ENCODE measurements around the gene SCN2B. TPM values are rescaled to one million over a fixed set of nuclear protein-coding genes. Genes with fewer than 3 reads are reported as not detected.

Gene SCN2B
- total and polyA plus RNA-seq, 7 donors: 0.23 to 1.7 (median 0.95) TPM

DNA sequence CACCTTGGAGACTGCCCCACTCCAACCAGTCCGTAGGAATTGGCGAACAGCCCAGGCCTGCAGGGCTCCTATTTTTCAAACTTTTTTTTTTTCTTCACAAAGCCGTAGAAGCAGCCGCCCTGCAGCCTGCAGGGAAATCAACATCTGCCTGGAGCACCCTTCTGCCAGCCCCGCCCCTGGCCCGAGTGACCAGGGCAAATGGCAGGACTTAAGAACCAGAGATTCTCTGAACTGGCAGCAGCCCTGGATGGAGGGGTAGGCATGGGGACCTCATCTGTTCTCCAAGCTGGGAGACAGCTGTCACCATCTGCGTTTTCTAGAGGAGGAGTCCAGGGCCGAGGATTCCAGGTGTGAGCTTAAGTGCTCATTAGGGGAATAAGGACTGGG is 5.6 kb downstream of the SCN2B start:
- Histone ChIP-seq H3K27ac (no peak overlapping the region), H3K4me3 (no peak overlapping the region), H3K27me3 (peaks cover 0 to 12% (median 0%) of the 10 kb centered on the region in 3 donors), H3K9me3 (no peaks in the 10 kb centered on the region), H3K36me3 (no peaks in the 10 kb centered on the region), H3K4me1 (peaks cover 0 to 20% (median 13%) of the 10 kb centered on the region in 4 donors)
- TF ChIP-seq EP300 (IDR thresholded peaks at IDR 0.05) (no peak), POLR2A (IDR thresholded peaks at IDR 0.05) (no peak), POLR2AphosphoS5 (IDR thresholded peaks at IDR 0.05) (no peak)
- TF ChIP-seq, protein P1, sequence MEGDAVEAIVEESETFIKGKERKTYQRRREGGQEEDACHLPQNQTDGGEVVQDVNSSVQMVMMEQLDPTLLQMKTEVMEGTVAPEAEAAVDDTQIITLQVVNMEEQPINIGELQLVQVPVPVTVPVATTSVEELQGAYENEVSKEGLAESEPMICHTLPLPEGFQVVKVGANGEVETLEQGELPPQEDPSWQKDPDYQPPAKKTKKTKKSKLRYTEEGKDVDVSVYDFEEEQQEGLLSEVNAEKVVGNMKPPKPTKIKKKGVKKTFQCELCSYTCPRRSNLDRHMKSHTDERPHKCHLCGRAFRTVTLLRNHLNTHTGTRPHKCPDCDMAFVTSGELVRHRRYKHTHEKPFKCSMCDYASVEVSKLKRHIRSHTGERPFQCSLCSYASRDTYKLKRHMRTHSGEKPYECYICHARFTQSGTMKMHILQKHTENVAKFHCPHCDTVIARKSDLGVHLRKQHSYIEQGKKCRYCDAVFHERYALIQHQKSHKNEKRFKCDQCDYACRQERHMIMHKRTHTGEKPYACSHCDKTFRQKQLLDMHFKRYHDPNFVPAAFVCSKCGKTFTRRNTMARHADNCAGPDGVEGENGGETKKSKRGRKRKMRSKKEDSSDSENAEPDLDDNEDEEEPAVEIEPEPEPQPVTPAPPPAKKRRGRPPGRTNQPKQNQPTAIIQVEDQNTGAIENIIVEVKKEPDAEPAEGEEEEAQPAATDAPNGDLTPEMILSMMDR (IDR thresholded peaks at IDR 0.05): no peak
- DNase-seq: no peak
- intact Hi-C loops (cut with DNase I): loop anchor here (1.0 kb wide), 1 partner anchor 26 kb away; no protein-coding TSS in a partner anchor
- 27 to 63% methylated on average over 8 of the region's 8 CpGs for WGBS, 2 donors

DNA sequence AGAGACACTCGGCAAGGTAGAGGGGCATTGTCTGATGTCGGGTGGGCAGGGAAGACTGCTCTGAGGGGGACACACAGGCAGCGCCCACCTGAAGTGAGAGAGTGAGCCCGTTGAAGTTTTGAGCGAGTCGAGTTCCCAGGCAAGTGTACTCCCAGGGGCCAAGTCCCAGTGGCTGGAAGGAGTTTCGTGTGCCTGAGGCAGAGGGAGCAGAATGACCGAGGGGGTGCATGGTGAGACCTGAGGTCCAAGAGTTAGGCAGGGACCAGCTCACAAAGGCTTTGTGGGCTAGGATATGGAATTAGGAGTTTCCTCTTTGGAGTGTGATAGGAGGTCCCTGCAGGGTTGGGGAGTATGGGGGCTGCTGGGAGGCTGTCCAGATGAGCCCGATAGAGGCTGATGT is 6.2 kb downstream of the SCN2B start:
- no peaks in the 10 kb centered on the region for H3K9me3 ChIP-seq
- peaks cover 0 to 13% (median 10%) of the 10 kb centered on the region in 4 donors for H3K4me1 ChIP-seq
- TF ChIP-seq POLR2A (IDR thresholded peaks at IDR 0.05) (no peak), EP300 (IDR thresholded peaks at IDR 0.05) (no peak), POLR2AphosphoS5 (IDR thresholded peaks at IDR 0.05) (no peak)
- TF ChIP-seq, protein P1 (IDR thresholded peaks at IDR 0.05): no peak
- DNase-seq: no peak
- H3K27me3 ChIP-seq: peaks cover 0 to 12% (median 0%) of the 10 kb centered on the region in 3 donors
- intact Hi-C loops (cut with DNase I): no loop called here
- H3K36me3 ChIP-seq: no peaks in the 10 kb centered on the region
- 87 to 88% methylated on average over 9 of the region's 9 CpGs for WGBS, 2 donors
- no peak overlapping the region for H3K4me3 ChIP-seq
- no peak overlapping the region for H3K27ac ChIP-seq

DNA sequence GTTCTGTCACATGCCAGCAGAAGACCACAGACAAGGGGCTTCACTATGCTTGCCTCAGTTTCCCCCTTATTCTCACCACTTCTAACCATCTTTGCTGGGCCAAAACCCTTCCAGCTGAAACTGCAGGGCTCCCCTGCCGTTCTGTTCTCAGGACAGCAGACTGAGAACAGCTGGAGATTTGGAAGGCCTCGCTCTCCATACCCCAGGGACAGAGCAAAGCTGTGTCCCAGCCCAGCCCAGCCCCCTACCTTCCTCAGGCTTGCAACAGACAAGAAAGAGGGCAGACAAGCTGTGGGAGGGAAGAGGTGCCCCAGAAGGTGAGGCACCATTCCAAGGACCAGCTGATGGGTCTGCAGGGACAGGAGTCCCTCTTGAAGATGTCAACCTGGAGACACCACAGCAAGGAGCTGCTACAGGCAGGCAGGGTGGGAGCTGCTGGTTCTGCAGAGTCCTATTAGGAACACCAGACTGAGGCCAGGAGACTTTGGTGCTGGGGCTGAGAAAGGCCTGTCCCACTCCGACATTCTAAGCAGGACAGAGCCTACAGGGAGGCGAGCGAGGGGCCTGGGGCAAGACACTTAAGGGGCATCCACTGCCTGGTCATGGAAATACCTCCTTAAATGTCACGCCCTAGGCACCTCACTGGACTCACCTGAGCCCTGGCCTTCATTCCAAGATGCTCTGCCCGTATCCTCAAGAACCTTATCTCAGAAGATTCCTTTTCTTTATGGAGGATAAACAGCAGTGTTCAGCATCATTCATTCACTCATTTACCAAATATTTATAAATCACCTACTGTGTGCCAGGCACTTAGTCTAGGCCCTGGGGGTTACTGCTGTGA is 6.9 kb downstream of the SCN2B start:
- H3K36me3 ChIP-seq: no peaks in the 10 kb centered on the region
- H3K4me1 ChIP-seq: peaks cover 0 to 10% (median 8%) of the 10 kb centered on the region in 4 donors
- no peak for DNase-seq
- intact Hi-C loops (cut with DNase I): no loop called here
- no peaks in the 10 kb centered on the region for H3K9me3 ChIP-seq
- TF ChIP-seq, protein P1 (IDR thresholded peaks at IDR 0.05): no peak
- TF ChIP-seq POLR2AphosphoS5 (IDR thresholded peaks at IDR 0.05): no peak
- TF ChIP-seq EP300 (IDR thresholded peaks at IDR 0.05): no peak
- H3K4me3 ChIP-seq: no peak overlapping the region
- peaks cover 0 to 12% (median 0%) of the 10 kb centered on the region in 3 donors for H3K27me3 ChIP-seq
- no peak overlapping the region for H3K27ac ChIP-seq
- WGBS, 2 donors: 81 to 85% methylated on average over 7 of the region's 7 CpGs

DNA sequence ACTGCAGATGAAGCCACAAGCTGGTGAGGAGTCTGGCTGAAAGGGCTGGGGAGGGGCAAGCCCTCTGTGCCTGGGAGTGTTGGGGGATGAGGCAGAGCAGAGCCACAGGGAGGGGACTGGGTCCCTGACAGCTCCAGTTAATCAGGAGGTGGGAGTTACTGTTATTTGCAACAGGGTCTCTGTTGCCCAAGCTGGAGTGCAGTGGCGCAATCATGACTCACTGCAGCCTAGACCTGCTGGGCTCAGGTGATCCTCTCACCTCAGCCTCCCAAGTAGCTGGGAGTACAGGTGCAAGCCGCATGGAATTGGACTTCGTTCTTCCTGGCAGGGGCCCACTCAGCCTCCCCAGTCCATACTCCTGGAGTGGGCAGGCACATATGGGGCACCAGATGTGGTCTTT is 7.7 kb downstream of the SCN2B start:
- H3K27ac ChIP-seq: no peak overlapping the region
- H3K9me3 ChIP-seq: no peaks in the 10 kb centered on the region
- intact Hi-C loops (cut with DNase I): no loop called here
- peaks cover 0 to 12% (median 0%) of the 10 kb centered on the region in 3 donors for H3K27me3 ChIP-seq
- H3K4me1 ChIP-seq: peaks cover 0 to 10% (median 8%) of the 10 kb centered on the region in 4 donors
- no peak for TF ChIP-seq POLR2AphosphoS5 (IDR thresholded peaks at IDR 0.05)
- no peak for TF ChIP-seq POLR2A (IDR thresholded peaks at IDR 0.05)
- TF ChIP-seq, protein P1 (IDR thresholded peaks at IDR 0.05): no peak
- TF ChIP-seq EP300 (IDR thresholded peaks at IDR 0.05): no peak
- 33 to 78% methylated on average over 3 of the region's 3 CpGs for WGBS, 2 donors
- H3K4me3 ChIP-seq: no peak overlapping the region
- no peaks in the 10 kb centered on the region for H3K36me3 ChIP-seq
- no peak for DNase-seq
